Measurements from ENCODE around the gene ZNF282.

GRCh38 chr7:149166142-149166541, 29.2 kb upstream of the ZNF282 start:
- TF ChIP-seq CTCF (IDR thresholded peaks at IDR 0.05; ENCODE audit: borderline replicate concordance, extremely low read depth, low read length, poor library complexity, severe bottlenecking): no peak
- no peak for TF ChIP-seq EZH2 (IDR thresholded peaks at IDR 0.05; ENCODE audit: borderline replicate concordance, low read depth, low read length, severe bottlenecking)

All from DND-41 (cell line).